GM12892 (cell line): ENCODE results near the gene SPRR3.

ENCODE experiments used
- POLR2A ChIP-seq: IDR thresholded peaks from 2 replicates; pipeline ENCODE4 v1.6.1; 2011; ENCODE audit warnings: low read depth, low read length, control low read depth
- POLR2AphosphoS5 ChIP-seq: IDR thresholded peaks from 2 replicates; pipeline ENCODE4 v1.6.1; 2011; ENCODE audit warnings: low read depth, low read length, control low read depth
- TAF1 ChIP-seq: IDR thresholded peaks from 2 replicates; pipeline ENCODE4 v1.6.1; 2011; ENCODE audit warnings: low read depth, mild to moderate bottlenecking, control low read depth, low read length, borderline replicate concordance

DNA sequence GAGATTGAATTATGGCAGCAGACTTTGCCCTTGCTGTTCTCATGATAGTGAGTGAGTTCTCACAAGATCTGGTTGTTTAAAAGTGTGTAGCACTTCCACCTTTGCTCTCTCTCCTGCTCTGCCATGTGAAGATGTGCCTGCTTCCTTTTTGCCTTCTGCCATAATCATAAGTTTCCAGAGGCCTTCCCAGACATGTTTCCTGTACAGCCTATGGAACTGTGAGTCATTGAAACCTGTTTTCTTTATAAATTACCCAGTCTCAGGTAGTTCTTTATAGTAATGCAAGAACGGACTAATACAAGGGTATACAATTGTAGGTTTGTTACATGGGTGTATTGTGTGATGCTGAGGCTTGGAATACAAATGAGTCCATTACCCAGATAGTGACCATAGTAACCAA is 33.7 kb downstream of the SPRR3 start:
- TF ChIP-seq POLR2AphosphoS5 (no peak), POLR2A (no peak), TAF1 (no peak)
